Measurements from ENCODE around the gene MBD3L4. TPM values are rescaled to one million over a fixed set of nuclear protein-coding genes. Genes with fewer than 3 reads are reported as not detected.
"Not testable (repeated sequence)": the region's sequence is repeated elsewhere in the genome, so short reads cannot be mapped to it uniquely, and the experiment has no call there.

The MBD3L4 gene
- total and polyA plus RNA-seq, 2 donors (not counting 1 experiment from before 2014, with no cell fraction given) = not detected

DNA sequence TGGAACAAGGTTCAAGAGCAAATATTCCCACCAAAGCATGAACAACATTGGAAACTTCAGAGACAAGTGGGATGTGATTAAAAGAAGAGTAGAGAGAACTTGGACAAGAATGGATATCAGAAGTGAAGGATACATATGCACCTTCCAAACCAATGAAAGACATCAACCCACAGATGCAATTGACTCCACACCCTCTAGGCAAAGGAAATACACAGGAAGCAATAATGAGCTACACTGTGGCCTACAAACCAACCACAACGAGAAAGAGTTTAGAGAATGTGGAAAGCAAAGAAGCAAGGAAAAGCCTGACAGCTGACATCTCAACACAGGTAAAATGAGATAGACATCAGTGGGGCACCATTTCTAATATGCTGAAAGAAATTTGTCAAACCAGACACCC is 11.2 kb downstream of the MBD3L4 start:
- not testable (repeated sequence) for H3K4me1 ChIP-seq (ENCODE audit: control insufficient read depth, extremely low read depth, insufficient read depth, low read length); H3K27ac ChIP-seq (ENCODE audit: insufficient read depth, low read length); H3K4me3 ChIP-seq (replicated peaks in 1 of 4; ENCODE audit: control extremely low read depth in 1 of 4, insufficient read depth in 1 of 4, low read depth in 3 of 4, low read length in 4 of 4); H3K27me3 ChIP-seq (ENCODE audit: control insufficient read depth, insufficient read depth, low read length); H3K9me3 ChIP-seq (ENCODE audit: control insufficient read depth, insufficient read depth, low read depth, low read length); H3K79me2 ChIP-seq (ENCODE audit: control insufficient read depth, insufficient read depth, low read length); H3K9ac ChIP-seq (ENCODE audit: insufficient read depth, low read length); H4K20me1 ChIP-seq (ENCODE audit: control insufficient read depth, extremely low read depth, insufficient read depth, low read length); H3K36me3 ChIP-seq (ENCODE audit: control insufficient read depth, insufficient read depth, low read length); H3K4me2 ChIP-seq (ENCODE audit: extremely low read depth, insufficient read depth, low read length); DNase-seq (ENCODE audit: low read depth in 2 of 2); H2AFZ ChIP-seq (ENCODE audit: low read length)

DNA sequence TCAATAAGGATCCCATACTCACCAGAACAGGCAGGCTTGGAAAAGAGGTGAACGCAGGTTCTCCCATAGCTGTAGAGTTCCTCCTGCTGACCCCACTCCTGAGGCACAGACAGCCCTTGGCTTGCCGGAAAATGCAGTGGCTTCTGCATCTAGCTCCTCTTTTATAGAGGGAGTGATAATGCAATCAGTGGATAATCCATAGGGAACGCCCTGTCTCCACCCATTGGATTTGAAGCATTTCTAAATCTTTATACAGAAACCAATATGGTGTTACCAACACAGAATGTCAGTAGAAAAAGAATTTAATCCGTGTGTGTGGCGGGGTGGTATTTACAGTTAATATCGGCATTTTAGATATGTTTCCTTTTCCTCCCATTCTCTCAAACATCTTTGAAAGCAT is 18.6 kb downstream of the MBD3L4 start, which contains the start of gene MBD3L2B:
TSS of gene MBD3L2B (minus strand) at position 101 of the 400 bp plus-strand sequence. CDS start at position 67, 34 bp downstream.
- not testable (repeated sequence) for DNase-seq (ENCODE audit: low read depth in 2 of 2)

DNA sequence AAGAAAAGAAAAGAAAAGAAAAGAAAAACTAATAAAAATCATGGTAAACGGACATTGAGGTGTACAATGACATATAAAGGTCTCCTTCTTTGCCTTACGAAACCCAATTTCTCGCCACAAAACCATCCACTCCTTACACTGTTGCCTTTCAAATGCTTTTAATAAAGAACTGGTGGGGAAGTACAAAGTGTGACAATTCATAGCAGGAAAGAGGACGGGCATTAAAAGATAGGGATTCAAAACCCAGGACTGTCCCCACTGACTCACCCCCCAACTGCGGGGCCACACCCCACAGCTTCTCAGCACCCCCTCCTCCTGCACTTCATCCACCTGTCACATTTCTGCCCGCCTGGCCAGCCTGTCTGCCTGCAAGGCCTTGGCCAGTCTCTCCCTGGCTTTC is 21.2 kb downstream of the MBD3L4 start:
- no peak overlapping the region for H3K27ac ChIP-seq (ENCODE audit: insufficient read depth, low read length)
- no peak for DNase-seq (ENCODE audit: low read depth in 2 of 2)
- H2AFZ ChIP-seq (ENCODE audit: low read length) = no peak overlapping the region
- no peak for TF ChIP-seq EZH2 (IDR thresholded peaks at IDR 0.05; ENCODE audit: low read length, missing control alignments)
- TF ChIP-seq, protein P1, sequence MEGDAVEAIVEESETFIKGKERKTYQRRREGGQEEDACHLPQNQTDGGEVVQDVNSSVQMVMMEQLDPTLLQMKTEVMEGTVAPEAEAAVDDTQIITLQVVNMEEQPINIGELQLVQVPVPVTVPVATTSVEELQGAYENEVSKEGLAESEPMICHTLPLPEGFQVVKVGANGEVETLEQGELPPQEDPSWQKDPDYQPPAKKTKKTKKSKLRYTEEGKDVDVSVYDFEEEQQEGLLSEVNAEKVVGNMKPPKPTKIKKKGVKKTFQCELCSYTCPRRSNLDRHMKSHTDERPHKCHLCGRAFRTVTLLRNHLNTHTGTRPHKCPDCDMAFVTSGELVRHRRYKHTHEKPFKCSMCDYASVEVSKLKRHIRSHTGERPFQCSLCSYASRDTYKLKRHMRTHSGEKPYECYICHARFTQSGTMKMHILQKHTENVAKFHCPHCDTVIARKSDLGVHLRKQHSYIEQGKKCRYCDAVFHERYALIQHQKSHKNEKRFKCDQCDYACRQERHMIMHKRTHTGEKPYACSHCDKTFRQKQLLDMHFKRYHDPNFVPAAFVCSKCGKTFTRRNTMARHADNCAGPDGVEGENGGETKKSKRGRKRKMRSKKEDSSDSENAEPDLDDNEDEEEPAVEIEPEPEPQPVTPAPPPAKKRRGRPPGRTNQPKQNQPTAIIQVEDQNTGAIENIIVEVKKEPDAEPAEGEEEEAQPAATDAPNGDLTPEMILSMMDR (conservative IDR thresholded peaks at IDR 0.05 in 1 of 2, IDR thresholded peaks at IDR 0.05 in 1 of 2; ENCODE audit: low read depth in 1 of 2, low read length in 2 of 2) = no peak
- no peaks in the 10 kb centered on the region for H3K27me3 ChIP-seq (ENCODE audit: control insufficient read depth, insufficient read depth, low read length)
- H3K9ac ChIP-seq (ENCODE audit: insufficient read depth, low read length) = no peak overlapping the region
- no peaks in the 10 kb centered on the region for H3K36me3 ChIP-seq (ENCODE audit: control insufficient read depth, insufficient read depth, low read length)
- no peak overlapping the region for H3K4me3 ChIP-seq (replicated peaks in 1 of 4; ENCODE audit: control extremely low read depth in 1 of 4, insufficient read depth in 1 of 4, low read depth in 3 of 4, low read length in 4 of 4)
- no peaks in the 10 kb centered on the region for H3K79me2 ChIP-seq (ENCODE audit: control insufficient read depth, insufficient read depth, low read length)
- H3K9me3 ChIP-seq (ENCODE audit: control insufficient read depth, insufficient read depth, low read depth, low read length) = no peaks in the 10 kb centered on the region
- no peak overlapping the region for H3K4me2 ChIP-seq (ENCODE audit: extremely low read depth, insufficient read depth, low read length)
- H4K20me1 ChIP-seq (ENCODE audit: control insufficient read depth, extremely low read depth, insufficient read depth, low read length) = no peaks in the 10 kb centered on the region
- no peaks in the 10 kb centered on the region for H3K4me1 ChIP-seq (ENCODE audit: control insufficient read depth, extremely low read depth, insufficient read depth, low read length)

More for the DNA sequence above, 18.6 kb downstream of the MBD3L4 start, which contains the start of gene MBD3L2B:
- H3K4me3 ChIP-seq (replicated peaks in 1 of 4; ENCODE audit: control extremely low read depth in 1 of 4, insufficient read depth in 1 of 4, low read depth in 3 of 4, low read length in 4 of 4); H3K79me2 ChIP-seq (ENCODE audit: control insufficient read depth, insufficient read depth, low read length); H2AFZ ChIP-seq (ENCODE audit: low read length); H3K27me3 ChIP-seq (ENCODE audit: control insufficient read depth, insufficient read depth, low read length); H3K4me1 ChIP-seq (ENCODE audit: control insufficient read depth, extremely low read depth, insufficient read depth, low read length); H3K9ac ChIP-seq (ENCODE audit: insufficient read depth, low read length); H3K9me3 ChIP-seq (ENCODE audit: control insufficient read depth, insufficient read depth, low read depth, low read length); H4K20me1 ChIP-seq (ENCODE audit: control insufficient read depth, extremely low read depth, insufficient read depth, low read length); H3K27ac ChIP-seq (ENCODE audit: insufficient read depth, low read length); H3K36me3 ChIP-seq (ENCODE audit: control insufficient read depth, insufficient read depth, low read length); H3K4me2 ChIP-seq (ENCODE audit: extremely low read depth, insufficient read depth, low read length): not testable (repeated sequence)

DNA sequence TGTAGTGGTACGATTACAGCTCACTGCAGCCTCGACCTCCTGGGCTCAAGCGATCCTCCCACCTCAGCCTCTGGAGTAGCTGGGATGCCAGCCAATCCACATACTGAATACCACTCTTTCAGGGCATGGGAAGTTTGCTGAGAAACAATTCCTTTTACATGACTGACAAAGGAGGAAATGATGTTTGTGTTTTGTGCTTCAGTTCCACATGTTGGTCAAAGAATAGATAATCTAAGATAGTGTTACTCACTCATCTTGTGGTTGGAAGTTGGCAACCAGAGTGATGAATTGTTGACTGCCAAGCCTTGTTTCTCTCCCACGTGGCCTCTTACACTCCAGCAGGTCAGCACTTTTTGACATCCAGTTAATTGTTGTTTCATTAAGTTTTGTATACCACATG is 26.3 kb downstream of the MBD3L4 start:
- Histone ChIP-seq H3K36me3 (ENCODE audit: control insufficient read depth, insufficient read depth, low read length) (no peaks in the 10 kb centered on the region), H3K79me2 (ENCODE audit: control insufficient read depth, insufficient read depth, low read length) (no peaks in the 10 kb centered on the region), H3K27ac (ENCODE audit: insufficient read depth, low read length) (no peak overlapping the region), H4K20me1 (ENCODE audit: control insufficient read depth, extremely low read depth, insufficient read depth, low read length) (no peaks in the 10 kb centered on the region), H2AFZ (ENCODE audit: low read length) (no peak overlapping the region), H3K27me3 (ENCODE audit: control insufficient read depth, insufficient read depth, low read length) (no peaks in the 10 kb centered on the region), H3K4me1 (ENCODE audit: control insufficient read depth, extremely low read depth, insufficient read depth, low read length) (no peaks in the 10 kb centered on the region), H3K9me3 (ENCODE audit: control insufficient read depth, insufficient read depth, low read depth, low read length) (no peaks in the 10 kb centered on the region), H3K4me2 (ENCODE audit: extremely low read depth, insufficient read depth, low read length) (no peak overlapping the region), H3K4me3 (replicated peaks in 1 of 4; ENCODE audit: control extremely low read depth in 1 of 4, insufficient read depth in 1 of 4, low read depth in 3 of 4, low read length in 4 of 4) (no peak overlapping the region), H3K9ac (ENCODE audit: insufficient read depth, low read length) (no peak overlapping the region)
- TF ChIP-seq, protein P1 (conservative IDR thresholded peaks at IDR 0.05 in 1 of 2, IDR thresholded peaks at IDR 0.05 in 1 of 2; ENCODE audit: low read depth in 1 of 2, low read length in 2 of 2) = no peak
- no peak for TF ChIP-seq EZH2 (IDR thresholded peaks at IDR 0.05; ENCODE audit: low read length, missing control alignments)
- DNase-seq (ENCODE audit: low read depth in 2 of 2) = peak in 1 of 2 donors; percentile 14

All from fibroblast of lung (primary cell).